Panc1 (cell line): ENCODE data around the gene ELAC2. TPM values are rescaled to one million over a fixed set of nuclear protein-coding genes. Genes with fewer than 3 reads are reported as not detected.

Experiments used
- ATAC-seq: fragments of 200-7000 bp; cut with Tn5 transposase; 2 replicates; pipeline ENCODE4 v1.9.1; 2020; ENCODE audit warnings: mild to moderate bottlenecking, moderate library complexity
- BruUV-seq: library from RNA; stranded (reverse); fragments of 400-500 nt; replicated peaks from 2 replicates; lab custom pipeline; 2021; lab: Mats Ljungman, UMichigan
- CTCF ChIA-PET: fragments of 300-600 bp; sonication (Branson Sonifier 250); formaldehyde crosslinking; loops from one replicate; lab custom pipeline; 2022; ENCODE audit warnings: antibody characterized with exemption; lab: Charles Lee
- POLR2A ChIA-PET: fragments of 300-600 bp; sonication (Branson Sonifier 250); formaldehyde crosslinking; loops from one replicate; lab custom pipeline; 2022; ENCODE audit warnings: antibody characterized with exemption; lab: Charles Lee
- DNase-seq: peaks from one replicate; pipeline ENCODE4 v3.0.0-alpha.2; 2010; ENCODE audit warnings: low read depth, low spot score
- H3K27ac ChIP-seq: 2 replicates; pipeline ENCODE4 v1.5.1; 2011; ENCODE audit warnings: mild to moderate bottlenecking, low read length, inconsistent platforms
- H3K27me3 ChIP-seq: fragments of 200-500 bp; sonication (Bioruptor generic); 2 replicates; pipeline ENCODE4 v1.6.0; 2014; ENCODE audit warnings: low read length, inconsistent platforms; ENCODE audit not compliant: control insufficient read depth, insufficient read depth
- H3K36me3 ChIP-seq: fragments of 200-500 bp; sonication (Bioruptor generic); 2 replicates; pipeline ENCODE4 v1.5.1; 2014; ENCODE audit warnings: inconsistent platforms, mild to moderate bottlenecking, low read length, moderate library complexity; ENCODE audit not compliant: control insufficient read depth, insufficient read depth
- H3K4me1 ChIP-seq: 2 replicates; pipeline ENCODE4 v1.5.1; 2011; ENCODE audit warnings: inconsistent platforms, mild to moderate bottlenecking, low read length, moderate library complexity; ENCODE audit not compliant: control insufficient read depth, insufficient read depth
- H3K4me3 ChIP-seq, 2 experiments: 2 replicates each; pipeline ENCODE4 v1.5.1; 2011 to 2012; ENCODE audit warnings: low read depth in 2 of 2, low read length in 2 of 2, mild to moderate bottlenecking in 2 of 2, inconsistent platforms in 1 of 2, moderate library complexity in 1 of 2
- H3K9me3 ChIP-seq: fragments of 200-500 bp; sonication (Bioruptor generic); 2 replicates; pipeline ENCODE4 v1.5.1; 2014; ENCODE audit warnings: low read depth, mild to moderate bottlenecking, inconsistent platforms, low read length, moderate library complexity; ENCODE audit not compliant: control insufficient read depth, insufficient read depth
- POLR2AphosphoS5 ChIP-seq: IDR thresholded peaks from 2 replicates; pipeline ENCODE4 v1.6.1; 2012; ENCODE audit warnings: mild to moderate bottlenecking, low read depth, low read length, moderate library complexity
- SIN3A ChIP-seq: IDR thresholded peaks from 2 replicates; pipeline ENCODE4 v1.6.1; 2012; ENCODE audit warnings: low read depth, mild to moderate bottlenecking, low read length, moderate library complexity, borderline replicate concordance; ENCODE audit not compliant: insufficient read depth
- TCF7L2 ChIP-seq: IDR thresholded peaks from 2 replicates; pipeline ENCODE4 v1.6.1; 2011; ENCODE audit warnings: mild to moderate bottlenecking, low read depth, low read length, inconsistent platforms
- in situ Hi-C: cut with HindIII; loops from 2 replicates; pipeline ENCODE4 v1.10.0; 2016; ENCODE audit warnings: low sequenced_read_pairs, low pct_unique_long_range_greater_than_20kb
- intact Hi-C: fragments of 100-400 bp; cut with micrococcal nuclease; formaldehyde crosslinking; loops from one replicate; pipeline ENCODE4 v1.10.0; 2022; ENCODE audit not compliant: unreplicated experiment
- total RNA-seq: library from RNA; stranded (reverse); gene quantifications from one replicate; pipeline ENCODE4 v1.2.1, GENCODE V29; 2021; ENCODE audit not compliant: unreplicated experiment
- TF ChIP-seq, protein P1 (sequence below): fragments of 450-650 bp; IDR thresholded peaks from 2 replicates; pipeline ENCODE4 v1.5.1; 2017; ENCODE audit warnings: mild to moderate bottlenecking
- TF ChIP-seq, protein P2 (sequence below), 2 experiments: IDR thresholded peaks; 2 replicates each; pipeline ENCODE4 v1.6.1; 2011 to 2012; ENCODE audit warnings: low read depth in 2 of 2, control low read depth in 1 of 2, low read length in 1 of 2, mild to moderate bottlenecking in 1 of 2, moderate library complexity in 1 of 2; ENCODE audit not compliant: insufficient read depth in 1 of 2

ELAC2 gene
- total RNA-seq, 1 experiment from 2014 or later: 52.7 TPM

DNA sequence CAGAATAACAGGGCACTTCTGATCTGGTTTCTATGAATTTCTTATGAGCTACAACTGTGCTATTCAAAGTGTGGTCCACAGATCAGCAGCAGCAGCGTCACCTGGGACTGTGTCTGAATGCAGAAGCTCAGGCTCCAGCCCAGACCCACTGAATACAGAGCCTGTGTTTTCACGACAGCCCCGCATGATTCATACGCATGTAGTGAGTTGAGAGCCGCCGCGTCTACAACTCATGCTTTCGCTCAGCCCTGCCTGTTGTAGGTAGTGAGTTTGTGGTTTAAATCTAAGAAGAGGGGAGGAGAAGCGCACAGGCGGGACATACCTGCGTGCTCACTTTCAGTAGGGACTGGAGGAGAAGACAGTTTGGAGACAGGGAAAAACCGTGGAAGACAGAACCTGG is 28.5 kb upstream of the ELAC2 start:
- CTCF ChIA-PET: no interaction called here
- in situ Hi-C loops: no loop called here
- POLR2A ChIA-PET: no interaction called here

DNA sequence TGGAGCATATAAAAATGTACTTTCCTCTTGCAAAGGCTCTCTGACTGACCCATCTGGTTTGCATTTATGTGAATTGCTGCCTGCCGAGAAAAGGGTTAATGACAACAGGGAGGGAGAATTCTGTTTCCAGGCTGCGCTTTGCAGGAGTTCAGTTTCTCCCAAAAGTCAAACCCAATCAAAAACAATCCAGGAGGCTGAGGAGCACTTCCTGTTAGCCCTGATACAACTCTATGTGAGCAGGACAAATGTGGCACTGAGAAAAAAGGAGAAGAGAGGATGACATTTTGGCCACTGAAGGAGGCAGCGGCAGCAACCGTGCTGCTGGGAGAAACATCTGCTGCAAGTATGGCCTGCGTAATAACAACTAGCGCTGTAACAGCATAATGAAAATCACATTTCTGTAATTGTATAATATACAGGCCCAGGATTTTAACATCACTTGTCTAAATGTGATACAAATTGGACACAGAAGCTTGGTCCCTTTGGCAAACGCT is 26.8 kb upstream of the ELAC2 start:
- H3K36me3 ChIP-seq: no peaks in the 10 kb centered on the region
- TF ChIP-seq, protein P1, sequence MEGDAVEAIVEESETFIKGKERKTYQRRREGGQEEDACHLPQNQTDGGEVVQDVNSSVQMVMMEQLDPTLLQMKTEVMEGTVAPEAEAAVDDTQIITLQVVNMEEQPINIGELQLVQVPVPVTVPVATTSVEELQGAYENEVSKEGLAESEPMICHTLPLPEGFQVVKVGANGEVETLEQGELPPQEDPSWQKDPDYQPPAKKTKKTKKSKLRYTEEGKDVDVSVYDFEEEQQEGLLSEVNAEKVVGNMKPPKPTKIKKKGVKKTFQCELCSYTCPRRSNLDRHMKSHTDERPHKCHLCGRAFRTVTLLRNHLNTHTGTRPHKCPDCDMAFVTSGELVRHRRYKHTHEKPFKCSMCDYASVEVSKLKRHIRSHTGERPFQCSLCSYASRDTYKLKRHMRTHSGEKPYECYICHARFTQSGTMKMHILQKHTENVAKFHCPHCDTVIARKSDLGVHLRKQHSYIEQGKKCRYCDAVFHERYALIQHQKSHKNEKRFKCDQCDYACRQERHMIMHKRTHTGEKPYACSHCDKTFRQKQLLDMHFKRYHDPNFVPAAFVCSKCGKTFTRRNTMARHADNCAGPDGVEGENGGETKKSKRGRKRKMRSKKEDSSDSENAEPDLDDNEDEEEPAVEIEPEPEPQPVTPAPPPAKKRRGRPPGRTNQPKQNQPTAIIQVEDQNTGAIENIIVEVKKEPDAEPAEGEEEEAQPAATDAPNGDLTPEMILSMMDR: no peak
- TF ChIP-seq, protein P2, sequence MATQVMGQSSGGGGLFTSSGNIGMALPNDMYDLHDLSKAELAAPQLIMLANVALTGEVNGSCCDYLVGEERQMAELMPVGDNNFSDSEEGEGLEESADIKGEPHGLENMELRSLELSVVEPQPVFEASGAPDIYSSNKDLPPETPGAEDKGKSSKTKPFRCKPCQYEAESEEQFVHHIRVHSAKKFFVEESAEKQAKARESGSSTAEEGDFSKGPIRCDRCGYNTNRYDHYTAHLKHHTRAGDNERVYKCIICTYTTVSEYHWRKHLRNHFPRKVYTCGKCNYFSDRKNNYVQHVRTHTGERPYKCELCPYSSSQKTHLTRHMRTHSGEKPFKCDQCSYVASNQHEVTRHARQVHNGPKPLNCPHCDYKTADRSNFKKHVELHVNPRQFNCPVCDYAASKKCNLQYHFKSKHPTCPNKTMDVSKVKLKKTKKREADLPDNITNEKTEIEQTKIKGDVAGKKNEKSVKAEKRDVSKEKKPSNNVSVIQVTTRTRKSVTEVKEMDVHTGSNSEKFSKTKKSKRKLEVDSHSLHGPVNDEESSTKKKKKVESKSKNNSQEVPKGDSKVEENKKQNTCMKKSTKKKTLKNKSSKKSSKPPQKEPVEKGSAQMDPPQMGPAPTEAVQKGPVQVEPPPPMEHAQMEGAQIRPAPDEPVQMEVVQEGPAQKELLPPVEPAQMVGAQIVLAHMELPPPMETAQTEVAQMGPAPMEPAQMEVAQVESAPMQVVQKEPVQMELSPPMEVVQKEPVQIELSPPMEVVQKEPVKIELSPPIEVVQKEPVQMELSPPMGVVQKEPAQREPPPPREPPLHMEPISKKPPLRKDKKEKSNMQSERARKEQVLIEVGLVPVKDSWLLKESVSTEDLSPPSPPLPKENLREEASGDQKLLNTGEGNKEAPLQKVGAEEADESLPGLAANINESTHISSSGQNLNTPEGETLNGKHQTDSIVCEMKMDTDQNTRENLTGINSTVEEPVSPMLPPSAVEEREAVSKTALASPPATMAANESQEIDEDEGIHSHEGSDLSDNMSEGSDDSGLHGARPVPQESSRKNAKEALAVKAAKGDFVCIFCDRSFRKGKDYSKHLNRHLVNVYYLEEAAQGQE (IDR thresholded peaks at IDR 0.05; ENCODE audit: insufficient read depth in 1 of 2, low read depth in 2 of 2, low read length in 1 of 2): no peak
- no TSS peak for BruUV-seq
- H3K4me3 ChIP-seq: no peak overlapping the region
- ChIA-PET POLR2A (no interaction called here), CTCF (no interaction called here)
- ATAC-seq: no peak
- H3K4me1 ChIP-seq: no peaks in the 10 kb centered on the region
- in situ Hi-C loops: no loop called here
- no peaks in the 10 kb centered on the region for H3K9me3 ChIP-seq
- H3K27me3 ChIP-seq: no peaks in the 10 kb centered on the region; the same call in 1 of the 2 replicates
- DNase-seq: no peak
- intact Hi-C loops: no loop called here
- no peak overlapping the region for H3K27ac ChIP-seq

More for the DNA sequence above, 28.5 kb upstream of the ELAC2 start:
- H3K9me3 ChIP-seq: no peaks in the 10 kb centered on the region
- DNase-seq: no peak
- no peak for ATAC-seq
- intact Hi-C loops: no loop called here
- no peaks in the 10 kb centered on the region for H3K36me3 ChIP-seq
- no peak overlapping the region for H3K27ac ChIP-seq
- TF ChIP-seq, protein P1: no peak
- TF ChIP-seq, protein P2 (IDR thresholded peaks at IDR 0.05; ENCODE audit: insufficient read depth in 1 of 2, low read depth in 2 of 2, low read length in 1 of 2): no peak
- TF ChIP-seq SIN3A: no peak
- TF ChIP-seq POLR2AphosphoS5: no peak
- TF ChIP-seq TCF7L2: no peak
- BruUV-seq: no TSS peak
- no peaks in the 10 kb centered on the region; the same call in 1 of the 2 replicates for H3K27me3 ChIP-seq
- H3K4me3 ChIP-seq: no peak overlapping the region
- no peaks in the 10 kb centered on the region for H3K4me1 ChIP-seq
